ENCODE measurements around the gene FLT1. TPM values are rescaled to one million over a fixed set of nuclear protein-coding genes. Genes with fewer than 3 reads are reported as not detected.

Gene FLT1
- total RNA-seq, 3 donors from 2014 or later, result 17.0 to 44.6 (median 29.0) TPM

DNA sequence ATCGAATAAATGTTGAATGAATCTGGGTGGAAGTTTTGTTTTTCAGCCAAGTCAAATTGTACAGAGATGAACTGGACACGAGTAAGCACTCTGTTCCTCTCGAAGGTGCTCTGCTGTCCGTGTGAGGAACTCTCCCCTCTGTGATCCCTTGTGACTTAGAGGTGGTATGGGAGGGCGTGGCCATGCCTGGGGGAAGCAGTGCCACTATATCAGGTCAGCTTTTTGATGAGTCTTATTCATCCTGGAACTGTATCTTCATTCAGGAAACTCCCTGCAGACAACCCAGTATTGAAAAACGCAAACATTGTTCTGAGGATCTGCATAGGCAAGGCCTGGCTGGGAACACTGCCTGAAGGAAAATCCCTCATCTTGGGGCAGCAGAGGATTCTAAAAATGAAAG, 45.7 kb upstream of the FLT1 start:
- TF ChIP-seq, protein P1, sequence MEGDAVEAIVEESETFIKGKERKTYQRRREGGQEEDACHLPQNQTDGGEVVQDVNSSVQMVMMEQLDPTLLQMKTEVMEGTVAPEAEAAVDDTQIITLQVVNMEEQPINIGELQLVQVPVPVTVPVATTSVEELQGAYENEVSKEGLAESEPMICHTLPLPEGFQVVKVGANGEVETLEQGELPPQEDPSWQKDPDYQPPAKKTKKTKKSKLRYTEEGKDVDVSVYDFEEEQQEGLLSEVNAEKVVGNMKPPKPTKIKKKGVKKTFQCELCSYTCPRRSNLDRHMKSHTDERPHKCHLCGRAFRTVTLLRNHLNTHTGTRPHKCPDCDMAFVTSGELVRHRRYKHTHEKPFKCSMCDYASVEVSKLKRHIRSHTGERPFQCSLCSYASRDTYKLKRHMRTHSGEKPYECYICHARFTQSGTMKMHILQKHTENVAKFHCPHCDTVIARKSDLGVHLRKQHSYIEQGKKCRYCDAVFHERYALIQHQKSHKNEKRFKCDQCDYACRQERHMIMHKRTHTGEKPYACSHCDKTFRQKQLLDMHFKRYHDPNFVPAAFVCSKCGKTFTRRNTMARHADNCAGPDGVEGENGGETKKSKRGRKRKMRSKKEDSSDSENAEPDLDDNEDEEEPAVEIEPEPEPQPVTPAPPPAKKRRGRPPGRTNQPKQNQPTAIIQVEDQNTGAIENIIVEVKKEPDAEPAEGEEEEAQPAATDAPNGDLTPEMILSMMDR (IDR thresholded peaks at IDR 0.05), result no peak
- no peak for TF ChIP-seq POLR2AphosphoS5 (IDR thresholded peaks at IDR 0.05)
- no peak for TF ChIP-seq POLR2A (IDR thresholded peaks at IDR 0.05)
- intact Hi-C loops (cut with DNase I; ENCODE audit: low total_unique reads), result loop anchor here (10.0 kb wide), 1 partner anchor 156 kb away; no protein-coding TSS in a partner anchor
- no peak for DNase-seq (ENCODE audit: low spot score in 2 of 2)

DNA sequence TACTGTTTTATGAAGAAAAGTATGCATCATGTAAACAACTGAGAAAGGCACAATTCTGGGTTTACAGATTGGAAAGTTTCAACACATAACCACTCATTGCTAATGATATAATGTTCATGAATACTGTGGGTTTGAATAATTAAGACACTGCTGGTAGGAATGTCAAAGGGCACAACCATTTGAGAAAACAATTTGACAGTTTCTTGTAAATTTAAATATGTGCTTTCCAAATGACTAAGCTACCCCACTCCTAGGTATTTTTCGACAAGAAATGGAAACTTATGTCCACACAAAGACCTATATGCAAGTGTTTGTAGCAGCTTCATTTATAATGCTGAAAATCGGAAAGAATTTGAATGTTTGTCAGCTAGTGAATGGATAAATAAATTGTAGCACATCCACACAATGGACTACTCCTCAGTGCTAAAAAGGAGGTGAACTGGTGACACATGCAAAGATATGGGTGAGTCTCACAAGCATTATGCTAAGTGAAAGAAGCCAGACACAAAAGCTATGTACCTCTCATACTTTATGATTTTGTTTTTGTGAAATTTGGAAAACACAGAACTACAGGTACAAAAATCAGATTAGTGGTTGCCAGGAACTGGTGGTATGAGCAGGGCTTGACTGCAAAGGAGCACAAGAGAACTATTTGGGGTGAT, 44.8 kb upstream of the FLT1 start:
- TF ChIP-seq POLR2AphosphoS5 (IDR thresholded peaks at IDR 0.05) (no peak), POLR2A (IDR thresholded peaks at IDR 0.05) (no peak)
- TF ChIP-seq, protein P1 (IDR thresholded peaks at IDR 0.05), result no peak
- DNase-seq (ENCODE audit: low spot score in 2 of 2), result no peak
- no peaks in the 10 kb centered on the region for H3K36me3 ChIP-seq
- no peaks in the 10 kb centered on the region for H3K27me3 ChIP-seq
- intact Hi-C loops (cut with DNase I; ENCODE audit: low total_unique reads), result loop anchor here (10.0 kb wide), 2 partner anchors 85 to 155 kb away; no protein-coding TSS in a partner anchor
- H3K4me3 ChIP-seq, result no peak overlapping the region
- H3K4me1 ChIP-seq, result no peaks in the 10 kb centered on the region
- no peak overlapping the region for H3K27ac ChIP-seq
- peaks cover 0 to 10% of the 10 kb centered on the region in 2 donors for H3K9me3 ChIP-seq

More for the DNA sequence above, 45.7 kb upstream of the FLT1 start:
- no peaks in the 10 kb centered on the region for H3K27me3 ChIP-seq
- no peak overlapping the region for H3K4me3 ChIP-seq
- no peak overlapping the region for H3K27ac ChIP-seq
- peaks cover 0 to 10% of the 10 kb centered on the region in 2 donors for H3K9me3 ChIP-seq
- no peaks in the 10 kb centered on the region for H3K36me3 ChIP-seq
- no peaks in the 10 kb centered on the region for H3K4me1 ChIP-seq

DNA sequence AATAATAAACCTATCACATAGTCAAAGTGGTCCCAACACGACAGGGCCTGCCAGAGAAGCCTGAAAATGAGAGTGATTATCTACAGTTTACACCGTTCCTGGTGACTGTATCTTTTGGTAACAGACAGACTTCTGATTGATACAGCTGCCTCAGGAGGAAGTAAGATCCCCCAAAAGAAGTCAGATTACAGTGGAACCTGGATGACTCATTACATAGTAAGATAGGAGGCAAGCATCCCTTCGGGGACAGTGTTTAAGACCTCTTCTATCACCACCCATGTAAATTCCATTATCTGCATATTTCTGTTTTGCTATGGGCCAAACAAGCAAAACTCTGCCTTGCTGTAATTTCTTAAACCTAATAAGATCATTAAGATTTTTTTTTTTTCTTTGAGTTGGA, 44.0 kb upstream of the FLT1 start:
- Histone ChIP-seq H3K27ac (no peak overlapping the region), H3K9me3 (peaks cover 0 to 10% of the 10 kb centered on the region in 2 donors), H3K4me3 (no peak overlapping the region), H3K27me3 (no peaks in the 10 kb centered on the region), H3K36me3 (no peaks in the 10 kb centered on the region), H3K4me1 (no peaks in the 10 kb centered on the region)
- intact Hi-C loops (cut with DNase I; ENCODE audit: low total_unique reads), result loop anchor here (10.0 kb wide), 1 partner anchor 86 kb away; no protein-coding TSS in a partner anchor
- TF ChIP-seq POLR2A (IDR thresholded peaks at IDR 0.05), result no peak
- TF ChIP-seq, protein P1 (IDR thresholded peaks at IDR 0.05), result no peak
- TF ChIP-seq POLR2AphosphoS5 (IDR thresholded peaks at IDR 0.05), result no peak
- no peak for DNase-seq (ENCODE audit: low spot score in 2 of 2)

DNA sequence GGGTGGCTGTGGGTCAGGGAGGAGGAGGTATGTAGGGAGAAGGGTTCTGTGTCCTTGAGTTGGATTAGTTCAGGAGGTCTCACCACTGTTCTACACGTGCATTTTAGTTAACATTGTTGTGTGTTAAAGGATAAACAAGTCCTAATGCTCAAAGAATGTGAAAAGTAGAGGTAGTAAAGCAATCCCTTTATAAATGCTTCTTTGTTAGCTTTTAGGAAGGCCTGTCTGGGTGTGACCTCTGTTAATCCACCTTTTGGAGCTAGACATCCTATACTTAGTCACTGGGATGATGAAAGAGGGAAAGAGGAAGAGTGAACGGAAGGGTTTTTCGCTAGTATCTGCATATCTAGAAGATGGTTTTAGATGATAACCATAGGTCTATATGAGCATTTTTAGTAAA, 42.2 kb upstream of the FLT1 start:
- no peak for DNase-seq (ENCODE audit: low spot score in 2 of 2)
- Histone ChIP-seq H3K27ac (no peak overlapping the region), H3K36me3 (no peaks in the 10 kb centered on the region), H3K4me1 (no peaks in the 10 kb centered on the region), H3K4me3 (no peak overlapping the region), H3K27me3 (no peaks in the 10 kb centered on the region), H3K9me3 (no peaks in the 10 kb centered on the region)
- TF ChIP-seq POLR2A (IDR thresholded peaks at IDR 0.05) (no peak), POLR2AphosphoS5 (IDR thresholded peaks at IDR 0.05) (no peak)
- TF ChIP-seq, protein P1 (IDR thresholded peaks at IDR 0.05), result no peak
- intact Hi-C loops (cut with DNase I; ENCODE audit: low total_unique reads), result loop anchor here (10.0 kb wide), 1 partner anchor 88 kb away; no protein-coding TSS in a partner anchor

DNA sequence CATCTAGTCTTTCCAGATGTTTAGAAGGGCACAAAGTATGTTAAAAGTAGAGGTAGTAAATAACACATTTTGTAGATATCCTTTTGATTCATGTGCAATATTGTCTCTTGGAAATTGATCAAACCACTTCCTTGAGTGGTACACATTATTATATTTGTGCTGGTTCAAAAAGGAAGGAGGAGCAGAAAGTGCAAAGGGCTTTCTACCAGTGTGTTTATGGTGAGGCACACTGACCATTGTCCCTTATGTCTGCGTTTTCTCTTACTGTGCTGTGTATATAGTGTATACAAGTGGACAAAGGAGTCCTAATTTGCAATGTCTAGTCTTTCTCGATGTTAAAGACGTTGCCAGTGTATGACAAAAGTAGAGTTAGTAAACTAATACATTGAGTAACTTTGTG, 41.4 kb upstream of the FLT1 start:
- H3K9me3 ChIP-seq, result no peaks in the 10 kb centered on the region
- H3K36me3 ChIP-seq, result no peaks in the 10 kb centered on the region
- DNase-seq (ENCODE audit: low spot score in 2 of 2), result no peak
- intact Hi-C loops (cut with DNase I; ENCODE audit: low total_unique reads), result loop anchor here (10.0 kb wide), 1 partner anchor 88 kb away; no protein-coding TSS in a partner anchor
- H3K27me3 ChIP-seq, result no peaks in the 10 kb centered on the region
- peaks cover 0 to 4% of the 10 kb centered on the region in 2 donors for H3K4me1 ChIP-seq
- H3K4me3 ChIP-seq, result no peak overlapping the region
- no peak for TF ChIP-seq POLR2A (IDR thresholded peaks at IDR 0.05)
- TF ChIP-seq, protein P1 (IDR thresholded peaks at IDR 0.05), result no peak
- TF ChIP-seq POLR2AphosphoS5 (IDR thresholded peaks at IDR 0.05), result no peak
- no peak overlapping the region for H3K27ac ChIP-seq

Data from breast epithelium (tissue), 4 donors.